T follicular helper cell (primary cell): ENCODE data around the gene GJB3.
"Not testable (repeated sequence)": the region's sequence is repeated elsewhere in the genome, so short reads cannot be mapped to it uniquely, and the experiment has no call there.

Source experiments
- DNase-seq: peaks from one replicate; pipeline ENCODE4 v3.0.0-alpha.2; 2020; ENCODE audit warnings: low read depth
- total RNA-seq, 2 experiments: gene quantifications; one replicate each; lab custom pipeline; 2026; lab: John Stamatoyannopoulos, UW

Gene GJB3
- 0 reads per million in 2 experiments for total RNA-seq

GRCh38 chr1:34781071-34781843 is at the start of gene GJB3:
GJB3 (plus strand) TSS chr1:34781214; CDS start chr1:34784763, 3,549 bp downstream.
- no peak for DNase-seq

GRCh38 chr1:34732831-34733230 is 48.2 kb upstream of the GJB3 start:
- not testable (repeated sequence) for DNase-seq

GRCh38 chr1:34736692-34737091 is 44.3 kb upstream of the GJB3 start:
- DNase-seq: no peak

GRCh38 chr1:34737236-34737635 is 43.8 kb upstream of the GJB3 start:
- DNase-seq: not testable (repeated sequence)

GRCh38 chr1:34739613-34740012 is 41.4 kb upstream of the GJB3 start:
- no peak for DNase-seq

GRCh38 chr1:34740161-34740868 is 40.7 kb upstream of the GJB3 start:
- no peak for DNase-seq

GRCh38 chr1:34742667-34743270 is 38.2 kb upstream of the GJB3 start:
- DNase-seq: peak; percentile 60

- DNase-seq: no peak
Measured at GRCh38 chr1:34743775-34744174, 37.2 kb upstream of the GJB3 start.

- no peak for DNase-seq
Measured at GRCh38 chr1:34744851-34745250, 36.2 kb upstream of the GJB3 start.

- no peak for DNase-seq
Measured at GRCh38 chr1:34745666-34746065, 35.3 kb upstream of the GJB3 start.

GRCh38 chr1:34746101-34746500 is 34.9 kb upstream of the GJB3 start:
- DNase-seq: no peak

- no peak for DNase-seq
Measured at GRCh38 chr1:34746785-34747637, 34.0 kb upstream of the GJB3 start.

- no peak for DNase-seq
Measured at GRCh38 chr1:34747638-34747941, 33.4 kb upstream of the GJB3 start.

- no peak for DNase-seq
Measured at GRCh38 chr1:34749992-34750391, 31.0 kb upstream of the GJB3 start.

- DNase-seq: no peak
Measured at GRCh38 chr1:34750610-34751009, 30.4 kb upstream of the GJB3 start.

GRCh38 chr1:34753163-34753562 is 27.9 kb upstream of the GJB3 start:
- no peak for DNase-seq

GRCh38 chr1:34754964-34755637 is 25.9 kb upstream of the GJB3 start, which contains the start of gene GJB5:
GJB5 (plus strand) TSS chr1:34755047; CDS start chr1:34757331, 2,284 bp downstream.
- DNase-seq: no peak

- DNase-seq: no peak
Measured at GRCh38 chr1:34755961-34756360, 25.1 kb upstream of the GJB3 start.

GRCh38 chr1:34757386-34757785 is 23.6 kb upstream of the GJB3 start:
- DNase-seq: no peak

GRCh38 chr1:34758751-34759150 is 22.3 kb upstream of the GJB3 start:
- no peak for DNase-seq
